PC-9 (cell line): ENCODE measurements around the gene ARHGDIG. TPM values are rescaled to one million over a fixed set of nuclear protein-coding genes. Genes with fewer than 3 reads are reported as not detected.

Experiments used
- BruUV-seq: library from RNA; stranded (reverse); fragments of 400-500 nt; replicated peaks from 2 replicates; lab custom pipeline; 2021; lab: Mats Ljungman, UMichigan
- CTCF ChIA-PET: fragments of 300-600 bp; sonication (Branson Sonifier 250); formaldehyde crosslinking; loops from one replicate; lab custom pipeline; 2022; ENCODE audit warnings: antibody characterized with exemption; lab: Charles Lee
- POLR2A ChIA-PET: fragments of 300-600 bp; sonication (Branson Sonifier 250); formaldehyde crosslinking; loops from one replicate; lab custom pipeline; 2022; ENCODE audit warnings: antibody characterized with exemption; ENCODE audit not compliant: unreplicated experiment; lab: Charles Lee
- DNase-seq, 2 experiments: peaks; one replicate each; pipeline versions ENCODE4 v3.0.0 to v3.0.0-alpha.2; 2015 to 2022; ENCODE audit warnings: mixed read lengths in 1 of 2
- H2AFZ ChIP-seq: fragments of 200-600 bp; sonication (generic); 2 replicates; pipeline ENCODE4 v1.8.1; 2017; ENCODE audit warnings: antibody characterized with exemption
- H3F3A ChIP-seq: fragments of 200-600 bp; sonication (generic); 2 replicates; pipeline ENCODE4 v1.8.1; 2017; ENCODE audit warnings: antibody characterized with exemption, mild to moderate bottlenecking, low read depth; ENCODE audit not compliant: insufficient read depth
- H3K27ac ChIP-seq: fragments of 200-600 bp; sonication (generic); 2 replicates; pipeline ENCODE4 v1.6.1; 2016; ENCODE audit warnings: mixed run types
- H3K27me3 ChIP-seq: fragments of 200-600 bp; sonication (generic); 2 replicates; pipeline ENCODE4 v1.6.1; 2016; ENCODE audit warnings: low read depth, mixed run types; ENCODE audit not compliant: insufficient read depth
- H3K36me3 ChIP-seq: fragments of 200-600 bp; sonication (generic); 2 replicates; pipeline ENCODE4 v1.6.1; 2016; ENCODE audit warnings: low read depth, mixed run types
- H3K4me1 ChIP-seq: fragments of 200-600 bp; sonication (generic); replicated peaks from 2 replicates; pipeline ENCODE4 v1.6.1; 2016; ENCODE audit warnings: mixed run types; ENCODE audit not compliant: insufficient read depth
- H3K4me2 ChIP-seq: fragments of 200-600 bp; sonication (generic); 2 replicates; pipeline ENCODE4 v1.6.1; 2017; ENCODE audit warnings: mixed run types
- H3K4me3 ChIP-seq: fragments of 200-600 bp; sonication (generic); 2 replicates; pipeline ENCODE4 v1.6.1; 2016; ENCODE audit warnings: mixed run types
- H3K79me2 ChIP-seq: fragments of 200-600 bp; sonication (generic); 2 replicates; pipeline ENCODE4 v1.6.1; 2017; ENCODE audit warnings: low read depth, mixed run types
- H3K9me2 ChIP-seq: fragments of 200-600 bp; sonication (generic); 2 replicates; pipeline ENCODE4 v1.8.1; 2017; ENCODE audit warnings: mild to moderate bottlenecking; ENCODE audit not compliant: insufficient read depth
- H3K9me3 ChIP-seq: fragments of 200-600 bp; sonication (generic); 2 replicates; pipeline ENCODE4 v1.8.1; 2016; ENCODE audit warnings: low read depth; ENCODE audit not compliant: insufficient read depth
- H4K20me1 ChIP-seq: fragments of 200-600 bp; sonication (generic); 2 replicates; pipeline ENCODE4 v1.8.1; 2017; ENCODE audit not compliant: insufficient read depth
- EZH2 ChIP-seq: fragments of 200-600 bp; sonication (generic); IDR thresholded peaks from 2 replicates; pipeline ENCODE4 v1.8.0; 2017; ENCODE audit warnings: antibody characterized with exemption, low read depth
- intact Hi-C: fragments of 100-400 bp; cut with micrococcal nuclease; formaldehyde crosslinking; loops from one replicate; pipeline ENCODE4 v1.10.0; 2022; ENCODE audit not compliant: unreplicated experiment
- total RNA-seq: library from RNA; stranded (reverse); gene quantifications from 2 replicates; pipeline ENCODE4 v1.2.3, GENCODE V29; 2021
- TF ChIP-seq, protein P1 (sequence below): fragments of 200-600 bp; sonication (generic); conservative IDR thresholded peaks from 2 replicates; pipeline ENCODE4 v1.6.1; 2017; ENCODE audit warnings: mixed run types, antibody characterized with exemption, mild to moderate bottlenecking, moderate library complexity

Gene ARHGDIG
- total RNA-seq, 1 experiment from 2014 or later = not detected

DNA sequence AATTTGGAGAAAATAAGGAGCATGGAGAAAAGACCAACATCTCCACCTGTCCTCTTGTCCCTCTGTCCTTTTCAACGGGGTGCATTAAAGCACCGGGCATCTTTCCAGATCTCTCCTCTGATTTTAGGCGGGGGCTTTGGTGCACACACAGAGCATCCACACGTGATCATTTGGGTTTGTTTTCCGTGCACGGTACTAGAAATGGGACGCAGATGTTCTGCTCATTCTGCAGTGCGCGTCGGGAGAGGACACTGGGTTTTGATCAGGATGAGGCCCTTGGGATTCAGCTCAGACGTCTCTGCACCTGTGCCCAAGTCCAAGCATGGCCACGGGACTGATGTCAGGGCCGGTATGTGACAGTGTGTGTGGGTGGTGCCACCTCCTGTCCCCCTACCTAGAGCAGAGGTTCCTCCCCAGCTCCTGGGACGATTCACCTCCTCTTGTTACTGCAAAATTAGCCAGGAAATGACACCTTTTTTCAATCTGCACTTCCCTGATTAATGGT is 34.5 kb downstream of the ARHGDIG start:
- H3K36me3 ChIP-seq = peaks cover 7% of the 10 kb centered on the region; the same call in 1 of the 2 replicates
- H3K4me2 ChIP-seq = no peak overlapping the region
- H3K4me3 ChIP-seq = no peak overlapping the region
- ChIA-PET POLR2A (no interaction called here), CTCF (no interaction called here)
- no peaks in the 10 kb centered on the region for H3K9me2 ChIP-seq
- H4K20me1 ChIP-seq = peaks cover 35% of the 10 kb centered on the region
- H2AFZ ChIP-seq = no peak overlapping the region
- peaks cover 9% of the 10 kb centered on the region; the same call in 1 of the 2 replicates for H3F3A ChIP-seq
- intact Hi-C loops = no loop called here
- no peaks in the 10 kb centered on the region for H3K9me3 ChIP-seq
- H3K79me2 ChIP-seq = peaks cover 32% of the 10 kb centered on the region
- DNase-seq = no peak
- no TSS peak for BruUV-seq
- H3K27me3 ChIP-seq = no peaks in the 10 kb centered on the region
- H3K27ac ChIP-seq = no peak overlapping the region
- peaks cover 13% of the 10 kb centered on the region for H3K4me1 ChIP-seq
- TF ChIP-seq EZH2 = no peak
- TF ChIP-seq, protein P1, sequence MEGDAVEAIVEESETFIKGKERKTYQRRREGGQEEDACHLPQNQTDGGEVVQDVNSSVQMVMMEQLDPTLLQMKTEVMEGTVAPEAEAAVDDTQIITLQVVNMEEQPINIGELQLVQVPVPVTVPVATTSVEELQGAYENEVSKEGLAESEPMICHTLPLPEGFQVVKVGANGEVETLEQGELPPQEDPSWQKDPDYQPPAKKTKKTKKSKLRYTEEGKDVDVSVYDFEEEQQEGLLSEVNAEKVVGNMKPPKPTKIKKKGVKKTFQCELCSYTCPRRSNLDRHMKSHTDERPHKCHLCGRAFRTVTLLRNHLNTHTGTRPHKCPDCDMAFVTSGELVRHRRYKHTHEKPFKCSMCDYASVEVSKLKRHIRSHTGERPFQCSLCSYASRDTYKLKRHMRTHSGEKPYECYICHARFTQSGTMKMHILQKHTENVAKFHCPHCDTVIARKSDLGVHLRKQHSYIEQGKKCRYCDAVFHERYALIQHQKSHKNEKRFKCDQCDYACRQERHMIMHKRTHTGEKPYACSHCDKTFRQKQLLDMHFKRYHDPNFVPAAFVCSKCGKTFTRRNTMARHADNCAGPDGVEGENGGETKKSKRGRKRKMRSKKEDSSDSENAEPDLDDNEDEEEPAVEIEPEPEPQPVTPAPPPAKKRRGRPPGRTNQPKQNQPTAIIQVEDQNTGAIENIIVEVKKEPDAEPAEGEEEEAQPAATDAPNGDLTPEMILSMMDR = no peak

DNA sequence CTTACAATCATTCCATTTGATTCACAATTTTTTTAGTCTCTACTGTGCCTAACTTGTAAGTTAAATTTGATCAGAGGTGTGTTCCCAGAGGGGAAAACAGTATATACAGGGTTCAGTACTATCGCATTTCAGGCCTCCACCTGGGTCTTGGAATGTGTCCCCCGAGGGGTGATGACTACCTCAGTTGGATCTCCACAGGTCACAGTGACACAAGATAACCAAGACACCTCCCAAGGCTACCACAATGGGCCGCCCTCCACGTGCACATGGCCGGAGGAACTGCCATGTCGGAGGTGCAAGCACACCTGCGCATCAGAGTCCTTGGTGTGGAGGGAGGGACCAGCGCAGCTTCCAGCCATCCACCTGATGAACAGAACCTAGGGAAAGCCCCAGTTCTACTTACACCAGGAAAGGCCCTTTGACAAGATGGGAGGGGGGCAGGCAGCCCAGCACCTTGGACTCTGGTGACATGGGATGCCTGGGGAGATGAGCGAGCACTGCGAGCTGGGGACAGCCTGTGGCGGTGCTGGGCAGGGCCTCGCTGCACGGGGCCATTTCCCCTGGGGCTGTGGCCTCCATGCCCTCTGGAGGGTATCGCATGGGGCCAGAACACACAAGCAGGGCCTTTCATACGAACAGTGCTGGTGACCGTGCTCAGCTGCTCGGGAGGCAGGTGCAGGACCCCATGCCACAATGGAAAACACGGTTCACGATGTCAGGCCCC is 36.5 kb downstream of the ARHGDIG start:
- H3K27me3 ChIP-seq = no peaks in the 10 kb centered on the region
- intact Hi-C loops = loop anchor here (1.0 kb wide), 1 partner anchor 35 kb away; the partner anchor contains the start of gene AXIN1
- H3K9me3 ChIP-seq = no peaks in the 10 kb centered on the region
- peak; percentile 72 to 83 for DNase-seq
- peaks cover 49% of the 10 kb centered on the region for H3K79me2 ChIP-seq
- H3K4me2 ChIP-seq = peak overlapping the region; percentile 53
- no peaks in the 10 kb centered on the region for H3K9me2 ChIP-seq
- CTCF ChIA-PET = no interaction called here
- BruUV-seq = no TSS peak
- H2AFZ ChIP-seq = no peak overlapping the region
- TF ChIP-seq EZH2 = no peak
- TF ChIP-seq, protein P1 = no peak
- no peak overlapping the region for H3K4me3 ChIP-seq
- H3K4me1 ChIP-seq = peaks cover 13% of the 10 kb centered on the region
- no peak overlapping the region for H3K27ac ChIP-seq
- peaks cover 50% of the 10 kb centered on the region for H4K20me1 ChIP-seq
- peaks cover 13% of the 10 kb centered on the region; the same call in 1 of the 2 replicates for H3F3A ChIP-seq
- peaks cover 7% of the 10 kb centered on the region; the same call in 1 of the 2 replicates for H3K36me3 ChIP-seq
- POLR2A ChIA-PET = interaction anchor here (0.6 kb wide), 2 partner anchors 62 to 98 kb away, joined by 3 to 13 read pairs; no protein-coding TSS in a partner anchor

DNA sequence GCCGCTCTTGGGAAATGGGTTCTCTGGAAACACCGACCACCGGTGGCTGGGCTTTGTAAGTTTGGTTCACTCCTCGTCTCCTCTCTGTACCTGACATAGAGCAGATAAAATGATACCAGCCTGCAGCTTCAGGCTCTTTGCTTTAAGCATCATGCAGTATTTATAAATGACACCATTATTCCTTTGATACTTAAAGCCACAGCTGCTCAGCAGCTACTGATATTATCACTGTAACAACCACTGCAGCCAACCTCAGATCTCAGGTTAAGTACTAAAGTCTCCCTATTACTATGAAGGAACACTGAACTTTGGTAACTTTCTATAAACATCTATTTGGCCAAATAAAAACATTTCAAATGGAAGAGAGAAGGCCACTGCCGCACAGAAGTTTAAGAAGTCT is 37.2 kb downstream of the ARHGDIG start:
- no peak overlapping the region for H3K4me2 ChIP-seq
- peaks cover 57% of the 10 kb centered on the region for H4K20me1 ChIP-seq
- TF ChIP-seq, protein P1 = no peak
- TF ChIP-seq EZH2 = no peak
- H3K79me2 ChIP-seq = peaks cover 49% of the 10 kb centered on the region
- no peaks in the 10 kb centered on the region for H3K27me3 ChIP-seq
- 0 out of 2 replicates have a peak, but pooled peaks cover 4% of the 10 kb centered on the region for H3K36me3 ChIP-seq
- BruUV-seq = no TSS peak
- intact Hi-C loops = no loop called here
- peaks cover 13% of the 10 kb centered on the region; the same call in 1 of the 2 replicates for H3F3A ChIP-seq
- DNase-seq = no peak
- H3K9me2 ChIP-seq = no peaks in the 10 kb centered on the region
- ChIA-PET CTCF (no interaction called here), POLR2A (interaction anchor here (0.6 kb wide), 1 partner anchor 99 kb away, joined by 13 read pairs; no protein-coding TSS in a partner anchor)
- H3K9me3 ChIP-seq = no peaks in the 10 kb centered on the region
- no peak overlapping the region for H2AFZ ChIP-seq
- H3K4me1 ChIP-seq = peaks cover 13% of the 10 kb centered on the region
- no peak overlapping the region for H3K4me3 ChIP-seq
- H3K27ac ChIP-seq = no peak overlapping the region
